ENCODE data around the gene TTC7B.
"Not testable (repeated sequence)": the region's sequence is repeated elsewhere in the genome, so short reads cannot be mapped to it uniquely, and the experiment has no call there.

The TTC7B gene

DNA sequence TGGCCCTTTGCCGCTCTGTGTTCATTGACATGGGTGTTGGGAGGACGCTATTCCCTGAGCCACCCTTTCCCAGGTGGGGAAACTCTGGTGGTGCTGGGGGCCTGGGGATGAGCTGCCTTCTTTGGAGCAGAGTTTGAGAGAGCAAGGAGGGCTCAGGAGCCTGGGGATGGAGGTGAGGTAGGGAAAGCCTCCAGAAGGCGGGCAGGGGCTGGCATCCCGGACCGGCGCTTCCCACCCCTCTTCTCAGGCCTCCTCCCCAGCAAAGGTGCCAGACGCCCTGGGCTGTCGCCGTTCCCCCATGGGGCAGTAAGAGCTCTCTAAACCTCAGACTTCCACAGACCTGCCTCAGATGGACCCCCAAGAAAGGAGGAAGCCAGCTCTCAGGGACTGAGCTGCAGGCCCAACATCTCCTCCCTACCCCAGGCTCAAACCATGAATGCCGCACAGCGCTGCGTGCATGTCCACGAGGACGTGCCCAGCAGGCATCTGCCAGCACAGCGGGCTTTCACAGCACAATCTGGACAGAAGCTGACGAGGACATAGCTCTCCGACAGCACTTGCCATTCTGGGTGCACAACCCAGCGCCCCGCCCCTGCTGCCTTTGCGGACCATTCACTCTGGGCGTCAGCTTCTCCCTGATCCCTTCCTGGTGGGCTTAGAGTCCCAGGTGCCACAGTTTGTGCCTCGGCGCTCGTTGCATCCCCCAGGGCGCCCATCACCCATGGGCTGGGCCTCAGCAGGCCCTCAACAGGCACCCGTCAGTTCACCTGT is 14.9 kb upstream of the TTC7B start:
- no peak for DNase-seq (ENCODE audit: low read depth, low spot score)

DNA sequence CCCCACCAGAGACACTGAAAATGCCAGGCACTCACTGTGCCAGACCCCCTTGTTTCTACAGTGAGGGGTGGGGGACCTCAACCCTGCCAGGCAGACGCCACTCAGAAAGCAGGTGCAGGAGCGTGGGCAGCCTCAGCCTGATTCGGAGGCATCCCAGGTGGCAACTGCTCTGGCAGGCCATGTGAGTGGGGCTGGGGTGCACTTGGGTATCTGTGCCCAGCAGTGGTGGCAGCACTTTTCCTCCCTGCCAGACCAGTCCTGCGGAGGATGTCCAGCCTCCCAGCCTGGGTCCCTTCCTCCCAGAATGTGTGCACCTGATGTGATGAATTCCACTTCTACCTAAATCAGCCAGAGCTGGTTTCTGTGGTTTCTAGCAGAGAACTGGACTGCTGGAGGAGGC is 13.4 kb upstream of the TTC7B start:
- no peak for DNase-seq (ENCODE audit: low read depth, low spot score)

DNA sequence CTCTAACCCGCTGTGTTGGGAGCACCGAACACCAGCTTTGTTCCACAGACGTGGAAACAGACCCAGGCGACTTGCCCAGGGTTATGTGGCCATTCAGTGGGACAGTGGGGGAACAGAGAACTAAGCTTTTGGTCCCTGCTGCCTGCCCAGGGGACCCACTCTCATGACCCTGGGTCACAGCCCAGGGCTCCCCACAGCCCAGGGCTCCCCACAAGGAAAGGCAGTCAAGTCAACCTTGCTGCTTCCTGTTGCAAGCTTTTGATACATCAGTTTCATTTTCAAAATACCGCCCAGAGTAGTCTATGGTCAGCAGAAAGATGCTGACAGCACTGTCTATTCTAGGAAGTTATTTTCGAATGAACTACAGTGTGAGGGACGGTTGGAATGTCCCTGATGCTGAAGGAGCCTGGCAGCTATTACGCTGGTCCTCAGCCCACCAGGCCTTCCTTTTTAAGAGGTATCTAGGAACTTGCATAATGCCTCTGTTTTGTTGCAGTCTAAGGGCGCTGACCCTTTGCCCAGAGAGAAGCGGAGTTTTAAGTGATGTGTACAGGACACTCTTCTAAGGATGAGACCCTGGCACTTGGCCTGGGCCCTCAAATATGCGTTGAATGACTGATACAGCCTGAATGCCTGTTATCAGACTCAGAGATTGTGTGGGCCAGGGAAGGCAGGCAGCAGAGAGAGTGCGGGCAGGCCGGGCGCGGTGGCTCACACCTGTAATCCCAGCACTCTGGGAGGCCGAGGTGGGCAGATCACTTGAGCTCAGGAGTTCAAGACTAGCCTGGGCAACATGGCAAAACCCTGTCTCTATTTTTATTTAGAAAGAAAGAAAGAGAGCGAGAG is 12.6 kb upstream of the TTC7B start:
- DNase-seq (ENCODE audit: low read depth, low spot score) = no peak

DNA sequence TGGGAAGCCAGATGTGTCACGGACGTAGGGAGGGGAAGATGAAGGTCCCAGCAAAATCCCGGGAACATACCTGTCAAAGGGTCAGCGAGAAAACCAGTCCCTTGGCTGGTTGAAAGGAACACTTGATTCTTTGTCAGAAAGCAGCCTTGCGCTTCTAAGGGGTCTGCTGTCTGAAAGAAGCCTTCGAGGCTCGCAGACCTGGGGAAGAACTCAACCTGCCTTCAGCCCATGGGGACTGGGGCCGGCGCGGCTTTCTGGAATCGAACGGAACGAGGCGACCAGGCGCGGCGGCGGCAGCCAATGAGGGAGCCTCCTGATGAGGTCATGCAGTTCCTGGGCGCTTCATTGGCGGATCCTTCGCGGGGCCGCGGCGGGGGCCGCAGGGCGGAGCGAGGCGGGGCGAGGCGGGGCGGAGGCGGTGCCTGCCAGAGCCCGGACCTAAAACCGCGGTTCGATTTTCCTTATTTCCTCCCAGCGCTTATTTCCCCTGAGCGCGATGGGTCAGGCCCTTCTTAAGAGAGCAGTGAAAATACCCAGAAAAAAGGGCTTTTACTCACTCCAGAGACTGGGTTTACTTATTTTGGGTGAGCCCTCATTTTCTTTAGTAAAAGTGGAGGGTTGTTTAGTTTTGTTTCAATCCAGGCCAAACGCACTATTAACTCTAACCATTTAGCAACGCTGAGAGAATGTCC is 11.8 kb upstream of the TTC7B start:
- DNase-seq (ENCODE audit: low read depth, low spot score) = peak; percentile 96

DNA sequence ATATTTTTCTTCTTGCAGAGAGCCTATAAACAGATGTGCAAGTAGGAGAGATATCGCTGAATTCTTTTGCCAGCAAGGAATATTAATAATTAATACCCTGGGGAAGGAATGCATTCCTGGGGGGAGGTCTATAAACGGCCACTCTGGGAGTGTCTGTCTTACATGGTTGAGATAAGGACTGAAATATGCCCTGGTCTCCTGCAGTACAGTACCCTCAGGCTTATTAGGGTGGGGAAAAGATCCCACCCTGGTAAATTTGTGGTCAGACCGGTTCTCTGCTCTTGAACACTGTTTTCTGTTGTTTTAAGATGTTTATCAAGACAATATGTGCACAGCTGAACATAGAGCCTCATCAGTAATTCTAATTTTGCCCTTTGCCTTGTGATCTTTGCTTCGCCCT is 7.3 kb upstream of the TTC7B start:
- not testable (repeated sequence) for DNase-seq (ENCODE audit: low read depth, low spot score)

DNA sequence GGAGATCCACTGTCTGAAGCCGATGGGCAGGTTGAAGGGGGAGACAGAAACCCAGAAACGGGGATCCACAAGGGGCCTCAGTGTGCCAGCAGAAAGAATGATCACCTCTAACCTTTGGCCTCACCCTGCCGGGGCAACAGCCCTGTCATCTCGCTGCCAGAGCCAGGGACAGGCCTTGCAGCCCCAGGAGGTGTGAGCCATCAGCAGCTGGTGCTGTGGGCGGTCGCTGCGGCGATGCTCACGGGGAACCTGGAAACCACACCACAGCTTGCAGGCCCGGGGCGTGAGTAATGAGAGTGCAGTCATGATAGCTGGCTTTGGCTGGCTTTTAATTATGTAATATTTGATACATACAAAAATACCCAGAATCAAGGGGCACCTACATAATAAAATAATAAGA is 4.7 kb upstream of the TTC7B start:
- peak; percentile 79 for DNase-seq (ENCODE audit: low read depth, low spot score)

DNA sequence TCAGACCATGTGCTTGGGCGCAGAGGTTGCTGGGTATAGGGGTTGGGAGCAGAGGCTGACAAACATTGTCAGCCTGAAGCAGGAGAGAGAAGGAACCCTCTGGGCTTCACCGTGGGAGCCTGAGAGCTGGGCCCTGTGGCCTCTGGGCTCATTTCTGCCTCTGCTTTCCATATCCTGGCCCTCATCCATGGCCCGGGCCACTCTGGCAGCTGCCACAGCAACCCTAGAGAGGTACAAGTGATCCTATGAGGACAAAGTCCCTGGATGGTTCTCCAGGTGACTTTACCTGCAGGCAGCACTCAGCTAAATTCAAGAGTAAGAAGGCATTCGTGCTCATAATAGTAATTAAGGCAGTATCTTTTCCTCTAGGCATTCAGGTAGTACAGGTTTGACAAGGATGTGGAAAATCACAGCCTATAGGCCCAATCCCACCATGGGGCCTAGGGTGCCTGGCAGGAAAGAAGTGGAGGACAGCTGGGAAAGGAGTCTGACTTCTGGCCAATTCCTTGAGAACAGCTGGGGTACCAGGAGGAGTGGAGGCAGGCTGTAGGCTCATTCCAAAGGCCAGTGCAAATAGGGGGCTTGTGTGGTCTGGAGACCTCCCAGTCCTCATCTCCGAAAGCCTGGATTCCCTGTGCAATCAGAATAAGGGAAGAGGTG is 3.6 kb upstream of the TTC7B start:
- DNase-seq (ENCODE audit: low read depth, low spot score) = no peak

DNA sequence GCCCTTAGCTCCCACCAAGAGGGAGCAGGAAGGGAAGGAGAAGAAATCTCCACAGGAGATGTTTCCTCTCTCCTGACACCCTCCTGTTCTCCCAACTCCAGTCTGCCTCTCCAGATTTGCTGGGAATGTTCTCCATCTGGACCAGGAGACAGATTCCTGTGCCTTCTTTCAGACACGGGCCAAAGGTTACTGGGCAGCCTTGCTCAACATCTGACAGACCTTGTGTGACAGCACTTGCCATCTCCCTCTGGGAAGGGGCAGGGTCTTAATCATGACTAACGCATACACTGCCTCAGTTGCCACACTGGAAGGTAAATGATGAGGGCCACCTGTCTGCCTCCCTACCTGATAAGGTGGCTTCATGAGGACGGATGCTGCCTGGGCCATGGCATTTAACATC is 2.5 kb upstream of the TTC7B start:
- DNase-seq (ENCODE audit: low read depth, low spot score) = no peak

DNA sequence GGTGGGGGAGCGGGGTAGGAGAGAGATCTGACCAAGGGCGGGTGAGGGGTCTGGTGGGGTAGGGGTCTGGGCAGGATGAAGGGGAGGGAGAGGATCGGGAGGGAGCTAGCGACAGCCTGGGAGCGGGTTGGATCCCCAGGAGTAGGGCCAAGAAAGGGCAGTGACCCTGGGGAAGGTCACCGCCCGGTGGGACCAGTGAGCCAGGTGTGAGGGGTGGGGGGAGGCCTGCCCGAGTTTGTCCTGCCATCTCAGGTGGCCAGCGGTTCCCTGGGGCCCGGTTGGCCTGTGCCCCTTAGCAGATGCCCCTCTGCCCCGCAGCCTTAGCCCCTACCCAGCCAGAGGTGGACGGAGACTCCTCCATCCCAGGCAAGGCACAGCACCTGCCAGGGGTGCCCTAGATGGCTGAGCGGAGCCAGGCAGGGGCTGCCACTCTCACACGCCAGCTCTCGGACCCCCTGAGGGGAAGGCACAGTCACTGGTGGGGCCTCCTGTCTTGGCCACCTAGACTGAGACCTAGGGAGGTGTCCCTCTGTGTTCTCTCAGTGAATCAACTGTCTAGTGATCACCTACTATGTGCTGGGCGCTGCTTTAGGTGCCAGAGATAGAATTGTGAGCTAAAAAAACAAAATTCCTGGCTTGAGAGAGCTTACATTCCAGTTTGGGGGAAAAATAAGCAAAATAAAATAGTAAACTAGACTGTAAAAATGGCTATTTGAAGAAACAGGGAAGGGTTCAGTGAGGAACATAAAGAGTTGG is 629 bp upstream of the TTC7B start:
- DNase-seq (ENCODE audit: low read depth, low spot score) = no peak

DNA sequence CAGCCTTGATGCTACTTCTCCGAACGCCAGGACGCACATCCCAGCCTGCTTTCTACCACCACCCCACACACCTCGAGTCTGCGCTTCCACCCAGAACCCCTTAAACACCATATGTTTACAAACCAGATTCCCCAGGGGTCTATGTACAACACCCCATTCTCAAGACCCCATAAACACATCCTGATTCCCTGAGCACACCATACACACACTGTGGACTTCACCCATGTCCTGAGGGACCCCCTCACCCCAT is 733 bp downstream of the TTC7B start:
- no peak for DNase-seq (ENCODE audit: low read depth, low spot score)

DNA sequence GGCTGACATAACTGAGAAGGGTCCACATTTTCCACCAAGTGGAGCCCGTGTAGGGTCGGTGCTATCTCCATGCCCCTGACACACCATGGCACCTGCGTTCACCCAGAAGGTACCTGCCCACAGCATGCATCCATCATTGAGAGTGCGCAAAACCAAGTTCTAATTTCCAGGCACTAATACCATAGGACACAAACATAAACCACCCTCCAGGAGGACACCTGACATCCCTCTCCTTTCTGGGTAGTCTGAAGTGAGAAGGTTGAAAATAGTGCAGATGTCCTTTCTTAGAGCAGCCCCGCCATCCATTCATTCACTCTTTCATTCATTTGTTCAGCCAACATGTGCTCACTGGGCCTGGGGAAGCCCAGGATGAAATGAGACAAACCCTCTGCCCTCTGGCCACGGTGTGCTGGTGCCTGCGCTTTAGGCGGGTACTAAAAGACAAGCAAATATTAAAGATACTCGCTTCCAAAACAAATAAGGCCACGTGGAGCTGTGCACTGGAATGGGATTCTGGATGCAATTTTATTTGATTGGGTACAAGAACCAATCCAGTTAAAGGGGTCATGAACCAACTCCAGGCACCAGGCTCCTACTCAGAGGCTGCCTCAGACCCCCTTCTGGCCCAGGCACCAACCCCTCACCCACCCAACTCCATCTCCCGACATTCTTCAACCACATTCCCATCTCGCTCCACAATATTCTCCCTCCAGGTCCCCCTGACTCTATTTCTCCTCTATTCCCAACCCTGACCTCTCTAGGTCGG is 1.2 kb downstream of the TTC7B start:
- DNase-seq (ENCODE audit: low read depth, low spot score) = no peak

DNA sequence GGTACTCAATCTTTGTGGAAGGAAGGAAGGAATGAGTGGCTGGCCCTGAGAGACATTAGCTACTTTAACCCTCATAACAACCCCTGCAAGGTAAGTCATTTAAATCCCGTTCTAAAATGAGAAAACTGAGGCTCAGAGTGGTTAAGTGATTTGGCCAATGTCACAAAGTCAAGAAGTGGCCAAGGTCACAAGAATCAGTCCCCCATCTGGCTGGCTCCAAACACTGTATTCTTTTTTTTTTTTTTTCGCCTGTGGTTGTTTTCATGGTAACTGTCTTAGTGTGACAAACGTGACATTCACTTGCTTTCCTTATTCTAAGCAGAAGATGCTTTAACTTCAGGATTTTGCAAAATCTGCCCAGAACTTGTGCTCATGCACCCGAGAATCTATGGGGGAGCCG is 2.8 kb downstream of the TTC7B start:
- no peak for DNase-seq (ENCODE audit: low read depth, low spot score)

DNA sequence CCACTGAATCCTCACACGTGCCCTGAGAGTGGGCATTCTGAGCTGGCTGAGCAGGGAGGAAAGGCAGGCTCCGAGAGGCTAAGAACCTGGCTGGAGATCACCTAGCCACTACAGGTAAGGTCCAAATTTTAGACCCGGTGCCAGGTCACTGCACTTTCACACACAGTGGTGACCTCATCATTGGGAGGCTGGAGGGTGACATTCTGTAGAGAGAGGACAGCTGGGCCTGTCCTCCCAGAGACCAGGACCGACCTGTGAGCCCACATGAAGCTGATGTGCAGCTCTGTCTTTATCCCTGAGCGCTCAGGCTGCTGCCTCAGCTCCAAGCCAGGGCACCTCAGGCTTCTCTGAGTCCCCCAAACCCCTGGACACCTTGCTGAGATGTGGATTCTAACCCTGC is 4.1 kb downstream of the TTC7B start:
- DNase-seq (ENCODE audit: low read depth, low spot score) = no peak

DNA sequence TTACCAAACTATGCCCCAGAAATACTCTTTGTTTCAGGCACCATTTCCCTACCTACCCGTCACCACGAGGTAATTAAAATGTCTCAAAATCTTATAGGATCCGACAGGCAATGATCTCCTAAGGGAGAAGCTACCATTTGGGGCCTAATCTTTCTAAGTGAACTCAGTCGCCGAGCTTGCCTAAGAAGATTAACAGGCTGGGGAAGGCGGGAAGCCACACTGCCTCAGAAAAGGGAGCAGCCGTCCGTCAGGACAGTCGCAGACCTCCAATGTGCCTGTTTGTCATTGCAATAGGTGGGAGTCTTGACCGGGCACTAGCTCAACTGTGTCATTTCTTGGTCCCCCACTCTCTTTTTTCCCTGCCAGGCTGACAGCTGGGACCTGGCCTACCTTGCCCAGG is 4.6 kb downstream of the TTC7B start:
- DNase-seq (ENCODE audit: low read depth, low spot score) = no peak

DNA sequence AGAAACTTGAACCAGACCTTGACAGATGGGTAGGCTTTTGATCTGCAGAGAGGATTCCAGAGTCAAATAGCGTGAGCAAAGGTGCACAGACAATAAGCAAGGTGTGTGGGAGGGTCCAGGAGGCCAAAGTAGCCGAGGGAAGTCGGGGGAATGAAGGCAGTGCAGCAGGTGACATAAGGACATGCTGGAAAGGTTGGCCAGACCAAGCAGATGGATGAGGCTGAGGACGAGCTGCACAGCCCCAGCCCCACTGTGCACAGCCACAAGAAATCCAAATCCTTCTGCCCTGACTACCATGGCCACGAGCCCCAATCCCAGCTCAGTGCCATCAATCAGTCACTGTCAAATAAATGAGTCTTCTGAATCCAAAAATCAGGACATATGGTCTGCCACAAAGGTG is 5.4 kb downstream of the TTC7B start:
- DNase-seq (ENCODE audit: low read depth, low spot score) = no peak

DNA sequence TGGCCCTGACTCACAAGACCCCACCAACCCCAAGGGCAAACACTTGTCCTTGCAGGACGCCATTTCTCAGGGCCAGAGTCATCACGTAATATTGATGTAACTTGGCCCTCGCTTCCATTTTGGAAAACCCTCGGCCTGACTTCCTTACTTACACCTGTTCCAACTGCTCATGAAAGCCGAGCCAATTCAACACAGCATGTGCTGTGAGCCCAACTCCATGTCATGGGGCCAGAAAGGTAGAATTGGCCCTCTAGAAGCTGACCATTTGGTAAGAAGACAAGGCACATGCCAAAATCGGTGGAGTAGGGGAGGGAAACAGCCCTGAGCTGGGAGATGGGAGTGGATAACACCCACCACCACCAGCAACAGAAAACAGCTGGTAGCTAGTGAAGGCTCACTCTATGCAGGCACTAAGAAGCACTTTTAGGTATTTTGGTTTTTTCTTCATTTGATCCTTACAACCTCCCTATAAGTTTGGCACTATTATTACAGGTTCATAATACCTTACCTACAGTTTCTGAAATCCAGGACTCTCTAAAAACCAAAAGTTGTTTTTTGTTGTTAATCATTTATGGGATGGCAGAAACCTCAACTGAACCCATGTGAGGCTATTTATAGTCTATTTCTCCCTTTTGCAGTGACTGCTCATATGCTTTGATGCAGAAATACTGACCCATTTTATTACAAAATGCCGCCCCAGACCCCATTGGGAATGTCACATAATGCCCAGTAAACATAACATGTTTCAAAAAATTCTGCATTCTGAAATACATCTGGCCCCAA is 6.5 kb downstream of the TTC7B start:
- no peak for DNase-seq (ENCODE audit: low read depth, low spot score)

DNA sequence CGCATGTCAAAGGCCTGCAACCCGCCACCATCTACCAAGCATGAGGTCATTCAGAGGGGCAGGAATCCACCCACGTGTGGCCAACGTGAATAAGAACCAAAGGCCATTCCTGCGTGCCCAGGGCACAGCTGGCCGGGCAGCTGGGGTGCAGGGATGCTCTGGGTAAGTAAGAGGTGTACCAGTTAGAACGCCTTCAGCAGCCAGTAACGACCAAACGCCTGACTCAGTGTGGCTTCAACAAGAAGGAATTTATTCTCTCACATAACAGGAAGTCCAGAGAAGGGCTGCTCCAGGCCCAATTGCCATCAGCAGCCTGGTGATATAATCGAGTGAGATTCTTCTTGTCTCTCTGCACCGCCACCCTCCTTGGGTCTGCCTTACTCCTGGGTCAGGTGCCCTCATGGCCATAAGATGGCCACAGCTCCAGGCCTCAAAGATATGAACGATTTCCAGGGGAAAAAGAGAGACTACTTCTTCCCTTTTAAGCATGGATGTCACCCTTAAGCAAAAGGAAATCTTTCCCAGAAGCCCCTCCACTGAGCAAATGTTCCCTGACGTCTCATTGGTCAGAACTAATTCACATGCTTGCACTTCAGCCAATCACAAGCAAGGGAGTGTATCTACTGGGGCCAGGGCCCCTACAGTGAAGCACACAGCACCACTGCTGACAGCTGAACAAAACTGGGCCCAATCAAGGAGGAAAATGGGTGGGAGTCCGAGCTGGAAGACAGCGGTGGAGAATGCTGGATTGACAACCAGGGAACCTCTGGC is 7.3 kb downstream of the TTC7B start:
- DNase-seq (ENCODE audit: low read depth, low spot score) = no peak

DNA sequence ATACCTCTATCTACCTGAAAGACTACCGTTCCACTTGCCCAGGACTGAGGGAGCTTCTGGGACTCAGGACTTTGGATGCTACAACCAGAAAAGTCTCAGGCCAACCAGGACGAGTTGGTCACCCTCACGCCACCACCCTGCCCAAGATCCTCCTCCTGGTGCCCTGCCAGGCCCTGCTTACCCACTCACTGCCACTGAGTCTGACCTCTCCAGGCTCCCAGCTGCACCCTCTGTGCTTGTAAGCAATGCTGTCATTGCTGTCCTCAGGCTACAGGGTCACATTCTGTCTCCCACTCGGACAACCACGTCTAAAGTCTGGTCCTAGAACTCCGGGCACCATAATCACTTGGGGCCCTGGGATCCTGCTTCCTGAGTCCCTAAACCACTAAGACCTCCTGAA is 9.2 kb downstream of the TTC7B start:
- no peak for DNase-seq (ENCODE audit: low read depth, low spot score)
